Adrenal gland (tissue), 12 donors: ENCODE results near the gene PGA3. TPM values are rescaled to one million over a fixed set of nuclear protein-coding genes. Genes with fewer than 3 reads are reported as not detected.
"Not testable (repeated sequence)": the region's sequence is repeated elsewhere in the genome, so short reads cannot be mapped to it uniquely, and the experiment has no call there.

ENCODE experiments used
- DNase-seq, 7 donors: peaks; one replicate each; pipeline ENCODE4 v3.0.0-alpha.2; 2019 to 2020
- H3K27ac ChIP-seq, 5 donors: fragments of 200-600 bp; sonication (generic) in 4 of 5; 1 replicate in 3 of 5; 2 replicates in 2 of 5; pipeline versions ENCODE4 v1.5.1 to v1.8.0; 2016 to 2020; ENCODE audit warnings: mild to moderate bottlenecking in 1 of 5
- H3K27me3 ChIP-seq: fragments of 200-600 bp; 2 replicates; pipeline ENCODE4 v1.8.0; 2021
- H3K36me3 ChIP-seq, 2 donors: fragments of 200-600 bp; replicated peaks in 1 of 2; 1 replicate in 1 of 2; 2 replicates in 1 of 2; pipeline versions ENCODE4 v1.5.1 to v1.8.0; 2018 to 2022
- H3K4me1 ChIP-seq, 2 donors: fragments of 200-600 bp; replicated peaks in 1 of 2; 1 replicate in 1 of 2; 2 replicates in 1 of 2; pipeline versions ENCODE4 v1.5.1 to v1.8.0; 2018 to 2021
- H3K4me3 ChIP-seq, 4 donors: fragments of 200-600 bp; sonication (generic) in 3 of 4; one replicate each; pipeline ENCODE4 v1.5.1; 2016 to 2018
- H3K9me3 ChIP-seq, 3 donors: fragments of 200-600 bp; sonication (generic) in 1 of 3; replicated peaks in 1 of 3; 1 replicate in 2 of 3; 2 replicates in 1 of 3; pipeline versions ENCODE4 v1.5.1 to v1.8.0; 2016 to 2021
- POLR2A ChIP-seq, 2 donors: fragments of 450-650 bp; IDR thresholded peaks; one replicate each; pipeline ENCODE4 v1.6.1; 2017; ENCODE audit warnings: antibody characterized with exemption in 2 of 2, mild to moderate bottlenecking in 2 of 2, moderate library complexity in 1 of 2
- WGBS, 4 donors: extraction: QIAGEN DNeasy Blood & Tissue Kit in 2 of 4; methylation state at CpG; one replicate each; pipeline versions ENCODE4 v1.1.5 to v1.1.7; 2013 to 2017; 5-methylcytosine and 5-hydroxymethylcytosine counted together
- intact Hi-C, 2 donors: fragments of 100-400 bp; cut with DNase I; formaldehyde crosslinking; loops; one replicate each; pipeline versions ENCODE4 v1.14.1 to v1.15.0; 2022 to 2023
- polyA plus RNA-seq, 3 donors: library from polyadenylated mRNA; stranded (reverse); fragments of 200-250 nt in 2 of 3; fragments of 350-450 nt in 1 of 3; fragmentation: Illumina TruSeq in 1 of 3; extraction: RNeasy Lipid Tissue Mini Kit (QIAGEN cat#74804) in 1 of 3; gene quantifications; one replicate each; pipeline ENCODE4 v1.2.3, GENCODE V29; 2013 to 2014
- total RNA-seq, 9 donors: library from RNA; depleted of rRNA in 4 of 9; stranded (reverse); fragments of >200 nt in 4 of 9; fragments of 120-200 nt in 1 of 9; fragmentation: NEBNext Ultra II Directional in 1 of 9; extraction: Animal tissue kit (Norgen Biotek cat#: 25700) in 1 of 9; gene quantifications; one replicate each; pipeline versions ENCODE4 v1.1.0 to v1.2.4, GENCODE V29; 2013 to 2023
- TF ChIP-seq, protein P1 (sequence below), 6 experiments: fragments of 450-650 bp in 4 of 6; fragments of 200-600 bp in 2 of 6; sonication (generic) in 1 of 6; IDR thresholded peaks; 1 replicate in 5 of 6; 2 replicates in 1 of 6; pipeline versions ENCODE4 v1.5.1 to v1.8.0; 2016 to 2021; ENCODE audit warnings: antibody characterized with exemption in 6 of 6, mild to moderate bottlenecking in 2 of 6, moderate library complexity in 1 of 6
- donor health status: healthy with polysubstance abuse.
- donor health status: Bipolar disorder and iron deficiency.
- donor health status: DM: yes; HTN: yes; CAD: no.
- donor health status: DM: no; HTN: no; CAD: no.
- donor health status: DM: no; HTN: no; CAD: no.
- donor health status: DM: yes; HTN: yes; CAD: no.

Gene PGA3
- total and polyA plus RNA-seq, 12 donors = 0.11 to 4.1 (median 1.7) TPM; not detected in 4

- TF ChIP-seq, protein P1, sequence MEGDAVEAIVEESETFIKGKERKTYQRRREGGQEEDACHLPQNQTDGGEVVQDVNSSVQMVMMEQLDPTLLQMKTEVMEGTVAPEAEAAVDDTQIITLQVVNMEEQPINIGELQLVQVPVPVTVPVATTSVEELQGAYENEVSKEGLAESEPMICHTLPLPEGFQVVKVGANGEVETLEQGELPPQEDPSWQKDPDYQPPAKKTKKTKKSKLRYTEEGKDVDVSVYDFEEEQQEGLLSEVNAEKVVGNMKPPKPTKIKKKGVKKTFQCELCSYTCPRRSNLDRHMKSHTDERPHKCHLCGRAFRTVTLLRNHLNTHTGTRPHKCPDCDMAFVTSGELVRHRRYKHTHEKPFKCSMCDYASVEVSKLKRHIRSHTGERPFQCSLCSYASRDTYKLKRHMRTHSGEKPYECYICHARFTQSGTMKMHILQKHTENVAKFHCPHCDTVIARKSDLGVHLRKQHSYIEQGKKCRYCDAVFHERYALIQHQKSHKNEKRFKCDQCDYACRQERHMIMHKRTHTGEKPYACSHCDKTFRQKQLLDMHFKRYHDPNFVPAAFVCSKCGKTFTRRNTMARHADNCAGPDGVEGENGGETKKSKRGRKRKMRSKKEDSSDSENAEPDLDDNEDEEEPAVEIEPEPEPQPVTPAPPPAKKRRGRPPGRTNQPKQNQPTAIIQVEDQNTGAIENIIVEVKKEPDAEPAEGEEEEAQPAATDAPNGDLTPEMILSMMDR (IDR thresholded peaks at IDR 0.05) = no peak
- no peak for TF ChIP-seq POLR2A (IDR thresholded peaks at IDR 0.05)
- WGBS, 4 donors = 69 to 79% (median 73%) methylated on average over 13 of the region's 13 CpGs
- Histone ChIP-seq H3K27ac (peak overlapping the region in 3 of 5 donors; percentile 18 to 65 (median 21)), H3K27me3 (no peaks in the 10 kb centered on the region), H3K4me1 (peaks cover 14 to 27% of the 10 kb centered on the region in 2 donors), H3K4me3 (no peak overlapping the region), H3K36me3 (no peaks in the 10 kb centered on the region), H3K9me3 (no peaks in the 10 kb centered on the region)
- intact Hi-C loops = no loop called here
- peak in 2 of 7 donors; percentile 38 for DNase-seq
These were observed 39.4 kb upstream of the PGA3 start for GRCh38 chr11:61163714-61164605.

GRCh38 chr11:61164606-61165424 lies 38.5 kb upstream of the PGA3 start:
- 77 to 82% (median 80%) methylated on average over 13 of the region's 13 CpGs for WGBS, 4 donors
- Histone ChIP-seq H3K36me3 (no peaks in the 10 kb centered on the region), H3K27ac (peak overlapping the region in 3 of 5 donors; percentile 18 to 65 (median 21)), H3K9me3 (no peaks in the 10 kb centered on the region), H3K4me3 (no peak overlapping the region), H3K4me1 (peaks cover 7 to 18% of the 10 kb centered on the region in 2 donors), H3K27me3 (no peaks in the 10 kb centered on the region)
- TF ChIP-seq, protein P1 (IDR thresholded peaks at IDR 0.05) = no peak
- no peak for TF ChIP-seq POLR2A (IDR thresholded peaks at IDR 0.05)
- no peak for DNase-seq
- intact Hi-C loops = no loop called here

DNA sequence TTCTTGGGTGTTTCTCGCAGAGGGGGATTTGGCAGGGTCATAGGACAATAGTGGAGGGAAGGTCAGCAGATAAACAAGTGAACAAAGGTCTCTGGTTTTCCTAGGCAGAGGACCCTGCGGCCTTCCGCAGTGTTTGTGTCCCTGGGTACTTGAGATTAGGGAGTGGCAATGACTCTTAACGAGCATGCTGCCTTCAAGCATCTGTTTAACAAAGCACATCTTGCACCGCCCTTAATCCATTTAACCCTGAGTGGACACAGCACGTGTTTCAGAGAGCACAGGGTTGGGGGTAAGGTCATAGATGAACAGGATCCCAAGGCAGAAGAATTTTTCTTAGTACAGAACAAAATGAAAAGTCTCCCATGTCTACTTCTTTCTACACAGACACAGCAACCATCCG lies 37.5 kb upstream of the PGA3 start:
- WGBS, 4 donors = 60 to 78% (median 71%) methylated on average over 1 to 3 of the region's 7 CpGs
- H3K9me3 ChIP-seq, H3K4me3 ChIP-seq, H3K4me1 ChIP-seq, H3K27me3 ChIP-seq, H3K27ac ChIP-seq, intact Hi-C loops, DNase-seq, H3K36me3 ChIP-seq: not testable (repeated sequence)

- H3K4me1 ChIP-seq, H3K36me3 ChIP-seq, H3K27ac ChIP-seq, H3K4me3 ChIP-seq, intact Hi-C loops, H3K27me3 ChIP-seq, DNase-seq, H3K9me3 ChIP-seq: not testable (repeated sequence)
- 85 to 89% (median 89%) methylated on average over 16 to 24 of the region's 31 CpGs; no CpG with 5 or more reads in 1 of the 4 donors for WGBS, 4 donors
These were observed 37.0 kb upstream of the PGA3 start for GRCh38 chr11:61166331-61166730.

GRCh38 chr11:61168042-61168688 lies 35.1 kb upstream of the PGA3 start:
- 78 to 88% (median 85%) methylated on average over 9 of the region's 9 CpGs for WGBS, 4 donors
- Histone ChIP-seq H3K9me3 (no peaks in the 10 kb centered on the region), H3K27ac (peak overlapping the region in 1 of 5 donors; percentile 53), H3K36me3 (no peaks in the 10 kb centered on the region), H3K4me1 (no peaks in the 10 kb centered on the region), H3K27me3 (no peaks in the 10 kb centered on the region), H3K4me3 (no peak overlapping the region)
- TF ChIP-seq POLR2A (IDR thresholded peaks at IDR 0.05) = no peak
- TF ChIP-seq, protein P1 (IDR thresholded peaks at IDR 0.05) = no peak
- intact Hi-C loops = no loop called here
- DNase-seq = no peak
